Measurements from ENCODE around the gene ATG2B.

GRCh38 chr14:96362071-96362964 is 823 bp downstream of the ATG2B start:
- TF ChIP-seq CTCF (IDR thresholded peaks at IDR 0.05) = no peak
- TF ChIP-seq POLR2A (IDR thresholded peaks at IDR 0.05) = no peak
- TF ChIP-seq EP300 (IDR thresholded peaks at IDR 0.05) = no peak

Measured in tibial nerve (tissue), 4 donors.